Ascending aorta (tissue), 2 donors: ENCODE measurements around the gene NBAS. TPM values are rescaled to one million over a fixed set of nuclear protein-coding genes. Genes with fewer than 3 reads are reported as not detected.

ENCODE experiments used
- DNase-seq, 2 donors: peaks; one replicate each; pipeline ENCODE4 v3.0.0-alpha.2; 2019; ENCODE audit warnings: low spot score in 2 of 2
- H3K27ac ChIP-seq, 2 donors: fragments of 200-600 bp; sonication (generic); one replicate each; pipeline ENCODE4 v1.5.1; 2016 to 2017; ENCODE audit warnings: mild to moderate bottlenecking in 1 of 2
- H3K27me3 ChIP-seq: fragments of 200-600 bp; sonication (generic); one replicate; pipeline ENCODE4 v1.5.1; 2017
- H3K36me3 ChIP-seq, 2 donors: fragments of 200-600 bp; sonication (generic); one replicate each; pipeline ENCODE4 v1.5.1; 2016
- H3K4me1 ChIP-seq, 2 donors: fragments of 200-600 bp; sonication (generic); one replicate each; pipeline ENCODE4 v1.5.1; 2016 to 2017; ENCODE audit warnings: mild to moderate bottlenecking in 1 of 2
- H3K4me3 ChIP-seq, 2 donors: fragments of 200-600 bp; sonication (generic); one replicate each; pipeline ENCODE4 v1.5.1; 2016 to 2017; ENCODE audit warnings: mild to moderate bottlenecking in 1 of 2
- H3K9me3 ChIP-seq, 2 donors: fragments of 200-600 bp; sonication (generic); one replicate each; pipeline ENCODE4 v1.5.1; 2016
- CTCF ChIP-seq, 3 experiments: fragments of 200-600 bp in 2 of 3; fragments of 450-650 bp in 1 of 3; sonication (generic) in 2 of 3; IDR thresholded peaks; one replicate each; pipeline ENCODE4 v1.5.1; 2016 to 2019; ENCODE audit warnings: antibody characterized with exemption in 3 of 3, mild to moderate bottlenecking in 1 of 3, moderate library complexity in 1 of 3
- intact Hi-C: fragments of 100-400 bp; cut with DNase I; formaldehyde crosslinking; loops from one replicate; pipeline ENCODE4 v1.15.1; 2023
- total RNA-seq: library from RNA; depleted of rRNA; stranded (reverse); fragments of >200 nt; gene quantifications from one replicate; pipeline ENCODE4 v1.1.0, GENCODE V29; 2016

The NBAS gene
- total RNA-seq, 1 donor from 2014 or later, result 37.1 TPM

GRCh38 chr2:15460112-15460620, 101.0 kb downstream of the NBAS start:
- H3K4me1 ChIP-seq, result no peaks in the 10 kb centered on the region
- no peak for TF ChIP-seq CTCF (IDR thresholded peaks at IDR 0.05)
- no peak overlapping the region for H3K27ac ChIP-seq
- H3K27me3 ChIP-seq, result no peaks in the 10 kb centered on the region
- DNase-seq, result no peak
- no peak overlapping the region for H3K4me3 ChIP-seq
- H3K36me3 ChIP-seq, result peaks cover 12 to 38% of the 10 kb centered on the region in 2 donors
- no peaks in the 10 kb centered on the region for H3K9me3 ChIP-seq
- intact Hi-C loops, result no loop called here

GRCh38 chr2:15458277-15458676, 102.9 kb downstream of the NBAS start:
- H3K9me3 ChIP-seq, result no peaks in the 10 kb centered on the region

GRCh38 chr2:15457868-15458267, 103.3 kb downstream of the NBAS start:
- Histone ChIP-seq H3K4me3 (no peak overlapping the region), H3K36me3 (peaks cover 7 to 26% of the 10 kb centered on the region in 2 donors), H3K27me3 (no peaks in the 10 kb centered on the region), H3K27ac (no peak overlapping the region), H3K9me3 (no peaks in the 10 kb centered on the region), H3K4me1 (no peaks in the 10 kb centered on the region)
- TF ChIP-seq CTCF (IDR thresholded peaks at IDR 0.05), result no peak
- no peak for DNase-seq
- intact Hi-C loops, result no loop called here

More at GRCh38 chr2:15458277-15458676, 102.9 kb downstream of the NBAS start:
- no peak for TF ChIP-seq CTCF (IDR thresholded peaks at IDR 0.05)
- no peaks in the 10 kb centered on the region for H3K4me1 ChIP-seq
- peaks cover 7 to 26% of the 10 kb centered on the region in 2 donors for H3K36me3 ChIP-seq
- no peak for DNase-seq
- intact Hi-C loops, result no loop called here
- no peaks in the 10 kb centered on the region for H3K27me3 ChIP-seq
- H3K4me3 ChIP-seq, result no peak overlapping the region
- no peak overlapping the region for H3K27ac ChIP-seq

- Histone ChIP-seq H3K4me3 (no peak overlapping the region), H3K9me3 (no peaks in the 10 kb centered on the region), H3K27me3 (no peaks in the 10 kb centered on the region), H3K4me1 (no peaks in the 10 kb centered on the region), H3K27ac (no peak overlapping the region), H3K36me3 (peaks cover 2 to 20% of the 10 kb centered on the region in 2 donors)
- intact Hi-C loops, result no loop called here
- TF ChIP-seq CTCF (IDR thresholded peaks at IDR 0.05), result no peak
- DNase-seq, result no peak
Measured at GRCh38 chr2:15456352-15456751, 104.8 kb downstream of the NBAS start.

GRCh38 chr2:15450808-15451207, 110.3 kb downstream of the NBAS start:
- intact Hi-C loops, result no loop called here
- H3K27ac ChIP-seq, result no peak overlapping the region
- no peaks in the 10 kb centered on the region for H3K4me1 ChIP-seq
- no peaks in the 10 kb centered on the region for H3K27me3 ChIP-seq
- H3K36me3 ChIP-seq, result no peaks in the 10 kb centered on the region
- DNase-seq, result no peak
- H3K4me3 ChIP-seq, result no peak overlapping the region
- no peaks in the 10 kb centered on the region for H3K9me3 ChIP-seq
- no peak for TF ChIP-seq CTCF (IDR thresholded peaks at IDR 0.05)
